ENCODE measurements around the gene MGAT5.

- TF ChIP-seq CTCF (IDR thresholded peaks at IDR 0.05; ENCODE audit: low read depth, low read length) (no peak), EZH2phosphoT487 (IDR thresholded peaks at IDR 0.05; ENCODE audit: low read depth) (no peak)
These were observed 103.9 kb downstream of the MGAT5 start for GRCh38 chr2:134357814-134358213.

Measured in OCI-LY3 (cell line).